K562 (cell line): ENCODE results near the gene GRB10. TPM values are rescaled to one million over a fixed set of nuclear protein-coding genes. Genes with fewer than 3 reads are reported as not detected.

Experiments used
- ATAC-seq: fragments of 200-7000 bp; cut with Tn5 transposase; 3 replicates; pipeline ENCODE4 v1.9.1; 2020; ENCODE audit warnings: moderate library complexity
- BruUV-seq: library from RNA; stranded (reverse); fragments of 400-500 nt; replicated peaks from 2 replicates; lab custom pipeline; 2021; lab: Mats Ljungman, UMichigan
- CTCF ChIA-PET: fragments of 300-600 bp; formaldehyde crosslinking; extraction: SDS; loops from one replicate; lab custom pipeline; 2021; ENCODE audit warnings: low intra/inter-chr PET ratio; lab: Yijun Ruan, JAX
- POLR2A ChIA-PET: fragments of 300-600, 350-650 bp; sonication (Branson Sonifier 250); formaldehyde crosslinking; extraction: SDS; loops from one replicate; lab custom pipeline; 2021; ENCODE audit warnings: antibody characterized with exemption, inconsistent platforms; lab: Yijun Ruan, JAX
- DNase-seq, 4 experiments: peaks; one replicate each; pipeline versions ENCODE4 v3.0.0 to v3.0.0-alpha.2; 2011 to 2018; ENCODE audit warnings: low spot score in 3 of 4, mixed read lengths in 3 of 4; ENCODE audit errors: extremely low read depth in 1 of 4
- FAIRE-seq: peaks from 2 replicates; lab custom pipeline; 2011; peaks lifted over from hg19 to GRCh38; lab: Jason Lieb, UNC
- H2AFZ ChIP-seq: 2 replicates; pipeline ENCODE4 v1.6.0; 2011; ENCODE audit warnings: low read depth, low read length, control low read depth, inconsistent platforms
- H3K27ac ChIP-seq: fragments of 200-600 bp; 3 replicates; pipeline ENCODE4 v1.8.0; 2011; ENCODE audit warnings: low read depth, mild to moderate bottlenecking, control low read depth, inconsistent platforms, low read length, moderate library complexity, mixed read lengths; ENCODE audit errors: extremely low read depth
- H3K27me3 ChIP-seq, 2 experiments: fragments of 300-600 bp in 1 of 2; 2 replicates in 1 of 2; 3 replicates in 1 of 2; pipeline versions ENCODE4 v1.6.0 to v1.8.0; 2011; ENCODE audit warnings: inconsistent platforms in 2 of 2, low read length in 2 of 2, mild to moderate bottlenecking in 1 of 2, mixed read lengths in 1 of 2, moderate library complexity in 1 of 2; ENCODE audit not compliant: control insufficient read depth in 2 of 2, insufficient read depth in 2 of 2
- H3K36me3 ChIP-seq: fragments of 300-600 bp; 3 replicates; pipeline ENCODE4 v1.8.0; 2011; ENCODE audit warnings: mild to moderate bottlenecking, low read length, inconsistent platforms; ENCODE audit not compliant: control insufficient read depth, insufficient read depth
- H3K4me1 ChIP-seq, 2 experiments: fragments of 200-600 bp in 1 of 2; replicated peaks in 1 of 2; 2 replicates in 1 of 2; 3 replicates in 1 of 2; pipeline versions ENCODE4 v1.5.1 to v1.8.0; 2011; ENCODE audit warnings: inconsistent platforms in 2 of 2, low read length in 2 of 2, mild to moderate bottlenecking in 1 of 2, mixed read lengths in 1 of 2, moderate library complexity in 1 of 2; ENCODE audit not compliant: control insufficient read depth in 2 of 2, insufficient read depth in 2 of 2
- H3K4me2 ChIP-seq: 2 replicates; pipeline ENCODE4 v1.6.1; 2011; ENCODE audit warnings: low read length, control low read depth, inconsistent platforms, mixed read lengths; ENCODE audit not compliant: insufficient read depth
- H3K4me3 ChIP-seq: fragments of 200-600 bp; sonication (generic), shearing (Covaris generic); 2 replicates; pipeline ENCODE4 v1.5.1; 2016; ENCODE audit warnings: control low read depth, inconsistent platforms
- H3K79me2 ChIP-seq: fragments of 200-600 bp; 3 replicates; pipeline ENCODE4 v1.8.0; 2011; ENCODE audit warnings: low read length, inconsistent platforms; ENCODE audit not compliant: control insufficient read depth, insufficient read depth
- H3K9ac ChIP-seq, 2 experiments: 2 replicates each; pipeline versions ENCODE4 v1.6.0 to v1.6.1; 2011; ENCODE audit warnings: low read depth in 2 of 2, low read length in 2 of 2, control low read depth in 1 of 2, inconsistent platforms in 1 of 2, mild to moderate bottlenecking in 1 of 2, mixed read lengths in 1 of 2; ENCODE audit not compliant: insufficient read depth in 1 of 2
- H3K9me1 ChIP-seq: one replicate; pipeline ENCODE4 v1.6.0; 2011; ENCODE audit warnings: inconsistent platforms, mild to moderate bottlenecking, low read length, moderate library complexity; ENCODE audit not compliant: control insufficient read depth, insufficient read depth
- H3K9me3 ChIP-seq: replicated peaks from 2 replicates; pipeline ENCODE4 v1.5.1; 2011; ENCODE audit warnings: low read depth, low read length, inconsistent platforms; ENCODE audit not compliant: control insufficient read depth, insufficient read depth
- H4K20me1 ChIP-seq: replicated peaks from 2 replicates; pipeline ENCODE4 v1.6.1; 2011; ENCODE audit warnings: low read length, inconsistent platforms, mixed read lengths; ENCODE audit not compliant: control insufficient read depth, insufficient read depth
- BCOR ChIP-seq: fragments of 450-650 bp; IDR thresholded peaks from 2 replicates; pipeline ENCODE4 v1.6.1; 2016
- BMI1 ChIP-seq: fragments of 150-350 bp; IDR thresholded peaks from 2 replicates; pipeline ENCODE4 v1.6.1; 2014; ENCODE audit warnings: low read length
- CHD2 ChIP-seq: IDR thresholded peaks from 2 replicates; pipeline ENCODE4 v1.6.1; 2011; ENCODE audit warnings: low read depth, low read length
- HNRNPUL1 ChIP-seq: fragments of 200-400 bp; formaldehyde crosslinking; IDR thresholded peaks from 2 replicates; pipeline ENCODE4 v1.6.1; 2017; ENCODE audit warnings: low read length
- NCOR1 ChIP-seq: fragments of 450-650 bp; IDR thresholded peaks from 2 replicates; pipeline ENCODE4 v1.6.1; 2016; ENCODE audit warnings: mild to moderate bottlenecking, moderate library complexity
- NONO ChIP-seq, 2 experiments: fragments of 200-400 bp in 1 of 2; fragments of 450-650 bp in 1 of 2; formaldehyde crosslinking in 1 of 2; IDR thresholded peaks; 2 replicates each; pipeline ENCODE4 v1.6.1; 2017; ENCODE audit warnings: low read depth in 2 of 2, mild to moderate bottlenecking in 2 of 2, moderate library complexity in 2 of 2, low read length in 1 of 2
- PML ChIP-seq: IDR thresholded peaks from 2 replicates; pipeline ENCODE4 v1.6.1; 2012; ENCODE audit warnings: low read length, inconsistent platforms
- POLR2AphosphoS5 ChIP-seq: IDR thresholded peaks from 2 replicates; pipeline ENCODE4 v1.6.1; 2011; ENCODE audit warnings: mild to moderate bottlenecking, low read depth, low read length, moderate library complexity; ENCODE audit not compliant: control insufficient read depth, insufficient read depth
- RBM25 ChIP-seq: fragments of 200-400 bp; formaldehyde crosslinking; IDR thresholded peaks from 2 replicates; pipeline ENCODE4 v1.6.1; 2018; ENCODE audit warnings: low read length, low read depth, moderate library complexity; ENCODE audit not compliant: severe bottlenecking
- RBM39 ChIP-seq: fragments of 200-400 bp; formaldehyde crosslinking; optimal IDR thresholded peaks from 2 replicates; pipeline ENCODE3; 2018; ENCODE audit warnings: low read depth, low read length
- SIN3B ChIP-seq: fragments of 450-650 bp; IDR thresholded peaks from 2 replicates; pipeline ENCODE4 v1.6.1; 2017; ENCODE audit warnings: low read depth, mild to moderate bottlenecking, moderate library complexity
- TEAD2 ChIP-seq: fragments of 450-650 bp; IDR thresholded peaks from 2 replicates; pipeline ENCODE4 v1.6.1; 2016; ENCODE audit warnings: missing genetic modification characterization, control low read depth, missing compliant biosample characterization
- U2AF1 ChIP-seq: fragments of 200-400 bp; formaldehyde crosslinking; optimal IDR thresholded peaks from 2 replicates; pipeline ENCODE3; 2017; ENCODE audit warnings: mild to moderate bottlenecking, low read depth, low read length, moderate library complexity
- ZKSCAN3 ChIP-seq: fragments of 250-450 bp; sonication (Bioruptor Pico); IDR thresholded peaks from 2 replicates; pipeline ENCODE4 v1.4.0; 2020
- ZNF586 ChIP-seq: fragments of 450-650 bp; formaldehyde crosslinking; conservative IDR thresholded peaks from 2 replicates; pipeline ENCODE4 v1.4.0; 2020; ENCODE audit warnings: mild to moderate bottlenecking, moderate library complexity
- ZNF699 ChIP-seq: fragments of 250-450 bp; sonication (Bioruptor Pico); IDR thresholded peaks from 2 replicates; pipeline ENCODE4 v1.8.0; 2021; ENCODE audit warnings: mild to moderate bottlenecking, moderate library complexity; ENCODE audit not compliant: insufficient replicate concordance
- WGBS: fragments of 100-300 bp; shearing (Covaris generic); methylation state at CpG from one replicate; pipeline ENCODE4 v1.1.6; 2016; ENCODE audit warnings: low coverage, mixed read lengths; ENCODE audit not compliant: insufficient coverage; ENCODE audit errors: missing lambda C conversion rate; 5-methylcytosine and 5-hydroxymethylcytosine counted together
- in situ Hi-C: fragments of 300-500 bp; cut with MboI; formaldehyde crosslinking; loops from 4 replicates; pipeline ENCODE4 v1.15.0; 2018; ENCODE audit warnings: inconsistent platforms, mixed read lengths
- intact Hi-C: fragments of 100-400 bp; cut with micrococcal nuclease; formaldehyde crosslinking; loops from 2 replicates; pipeline ENCODE4 v1.14.2; 2022
- polyA plus RNA-seq, 8 experiments: library from polyadenylated mRNA; depleted of rRNA in 4 of 8; stranded (reverse) in 5 of 8; unstranded in 3 of 8; fragments of >200 nt; fragmentation: Nextera tagmentation in 2 of 8; fragmentation: Illumina TruSeq in 1 of 8; extraction: Ambion mirVana in 2 of 8; extraction: Trizol in 1 of 8; gene quantifications; 2 replicates each; pipeline versions ENCODE4 v1.2.1 to v1.2.3, GENCODE V29; 2011 to 2014; ENCODE audit warnings: inconsistent platforms in 1 of 8, missing spikeins in 1 of 8
- total RNA-seq, 7 experiments: library from RNA; depleted of rRNA in 6 of 7; stranded (reverse); fragments of >200 nt in 6 of 7; fragmentation: Illumina TruSeq in 2 of 7; extraction: Trizol in 2 of 7; gene quantifications; 2 replicates each; pipeline versions ENCODE4 v1.2.1 to v1.2.3, GENCODE V29; 2011 to 2021; ENCODE audit warnings: low replicate concordance in 1 of 7
- TF ChIP-seq, protein P1 (sequence below): sonication (generic); formaldehyde crosslinking; IDR thresholded peaks from 2 replicates; pipeline ENCODE4 v1.8.0; 2022; ENCODE audit warnings: mild to moderate bottlenecking, missing genetic modification reagents, borderline replicate concordance
- TF ChIP-seq, protein P2 (sequence below), 3 experiments: fragments of 200-800 bp in 1 of 3; fragments of 250-450 bp in 1 of 3; fragments of 450-650 bp in 1 of 3; sonication (Bioruptor Pico) in 1 of 3; sonication (Bioruptor generic) in 1 of 3; formaldehyde crosslinking in 1 of 3; IDR thresholded peaks; 2 replicates each; pipeline versions ENCODE4 v1.6.1 to v1.8.0; 2016 to 2022; ENCODE audit warnings: mild to moderate bottlenecking in 2 of 3, missing genetic modification characterization in 2 of 3, missing compliant biosample characterization in 1 of 3, moderate library complexity in 1 of 3

GRB10 gene
- total and polyA plus RNA-seq, 9 of the 15 experiments (the other 6 are each of a cell fraction or from before 2014, with no cell fraction given) = 8.9 to 88.5 (median 40.7) TPM

DNA sequence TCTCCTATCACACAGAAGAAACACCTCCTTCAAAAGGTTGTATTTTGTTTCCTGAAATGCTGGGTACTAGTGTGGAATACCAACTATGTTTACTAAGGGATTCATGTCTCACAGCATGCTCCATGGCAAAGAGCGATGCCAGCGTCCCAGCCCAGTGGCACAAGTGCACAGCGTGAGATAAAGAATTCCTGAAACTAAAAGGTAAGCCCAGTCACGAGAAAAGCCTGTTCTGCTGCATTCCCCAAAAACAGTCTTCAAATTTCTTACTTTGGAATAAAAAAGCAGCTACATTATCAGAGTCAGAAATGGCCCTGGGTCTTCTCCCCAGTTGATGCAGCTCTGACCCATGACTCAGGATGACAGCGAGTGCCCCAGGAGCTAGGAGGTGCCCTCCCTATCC, 164.4 kb downstream of the GRB10 start:
- no peaks in the 10 kb centered on the region for H3K79me2 ChIP-seq
- H3K9me3 ChIP-seq = no peaks in the 10 kb centered on the region
- ChIA-PET CTCF (no interaction called here), POLR2A (interaction anchor here (0.5 kb wide), 1 partner anchor 30 kb away, joined by 3 read pairs; no protein-coding TSS in a partner anchor)
- DNase-seq (no peak), FAIRE-seq (no peak), ATAC-seq (no peak)
- 100% methylated on average over 5 of the region's 5 CpGs for whole genome bisulfite sequencing
- no peak overlapping the region for H3K9ac ChIP-seq
- H3K27me3 ChIP-seq = no peaks in the 10 kb centered on the region
- no peak overlapping the region for H2AFZ ChIP-seq
- H3K4me2 ChIP-seq = no peak overlapping the region
- H3K9me1 ChIP-seq = no peaks in the 10 kb centered on the region
- no peak overlapping the region for H3K4me3 ChIP-seq
- intact Hi-C loops (no loop called here), in situ Hi-C loops (no loop called here)
- peaks cover 3% of the 10 kb centered on the region; the same call in 1 of the 2 replicates for H4K20me1 ChIP-seq
- no TSS peak for BruUV-seq
- H3K4me1 ChIP-seq = no peaks in the 10 kb centered on the region
- H3K27ac ChIP-seq = no peak overlapping the region
- H3K36me3 ChIP-seq = peaks cover 67% of the 10 kb centered on the region; the same call in 2 of the 3 replicates
- TF ChIP-seq TEAD2 (tag) (no peak), BCOR (no peak), BMI1 (no peak), HNRNPUL1 (no peak), ZKSCAN3 (CRISPR knock-in tag) (no peak), NCOR1 (no peak), SIN3B (no peak), RBM39 (no peak), NONO (IDR thresholded peaks at IDR 0.05; ENCODE audit: low read depth in 2 of 2, low read length in 1 of 2) (no peak), ZNF699 (CRISPR knock-in tag) (no peak), POLR2AphosphoS5 (no peak), CHD2 (no peak), ZNF586 (no peak), U2AF1 (no peak), PML (no peak), RBM25 (no peak)
- TF ChIP-seq, protein P1, sequence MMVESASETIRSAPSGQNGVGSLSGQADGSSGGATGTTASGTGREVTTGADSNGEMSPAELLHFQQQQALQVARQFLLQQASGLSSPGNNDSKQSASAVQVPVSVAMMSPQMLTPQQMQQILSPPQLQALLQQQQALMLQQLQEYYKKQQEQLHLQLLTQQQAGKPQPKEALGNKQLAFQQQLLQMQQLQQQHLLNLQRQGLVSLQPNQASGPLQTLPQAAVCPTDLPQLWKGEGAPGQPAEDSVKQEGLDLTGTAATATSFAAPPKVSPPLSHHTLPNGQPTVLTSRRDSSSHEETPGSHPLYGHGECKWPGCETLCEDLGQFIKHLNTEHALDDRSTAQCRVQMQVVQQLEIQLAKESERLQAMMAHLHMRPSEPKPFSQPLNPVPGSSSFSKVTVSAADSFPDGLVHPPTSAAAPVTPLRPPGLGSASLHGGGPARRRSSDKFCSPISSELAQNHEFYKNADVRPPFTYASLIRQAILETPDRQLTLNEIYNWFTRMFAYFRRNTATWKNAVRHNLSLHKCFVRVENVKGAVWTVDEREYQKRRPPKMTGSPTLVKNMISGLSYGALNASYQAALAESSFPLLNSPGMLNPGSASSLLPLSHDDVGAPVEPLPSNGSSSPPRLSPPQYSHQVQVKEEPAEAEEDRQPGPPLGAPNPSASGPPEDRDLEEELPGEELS (CRISPR knock-in tag) = no peak
- TF ChIP-seq, protein P2, sequence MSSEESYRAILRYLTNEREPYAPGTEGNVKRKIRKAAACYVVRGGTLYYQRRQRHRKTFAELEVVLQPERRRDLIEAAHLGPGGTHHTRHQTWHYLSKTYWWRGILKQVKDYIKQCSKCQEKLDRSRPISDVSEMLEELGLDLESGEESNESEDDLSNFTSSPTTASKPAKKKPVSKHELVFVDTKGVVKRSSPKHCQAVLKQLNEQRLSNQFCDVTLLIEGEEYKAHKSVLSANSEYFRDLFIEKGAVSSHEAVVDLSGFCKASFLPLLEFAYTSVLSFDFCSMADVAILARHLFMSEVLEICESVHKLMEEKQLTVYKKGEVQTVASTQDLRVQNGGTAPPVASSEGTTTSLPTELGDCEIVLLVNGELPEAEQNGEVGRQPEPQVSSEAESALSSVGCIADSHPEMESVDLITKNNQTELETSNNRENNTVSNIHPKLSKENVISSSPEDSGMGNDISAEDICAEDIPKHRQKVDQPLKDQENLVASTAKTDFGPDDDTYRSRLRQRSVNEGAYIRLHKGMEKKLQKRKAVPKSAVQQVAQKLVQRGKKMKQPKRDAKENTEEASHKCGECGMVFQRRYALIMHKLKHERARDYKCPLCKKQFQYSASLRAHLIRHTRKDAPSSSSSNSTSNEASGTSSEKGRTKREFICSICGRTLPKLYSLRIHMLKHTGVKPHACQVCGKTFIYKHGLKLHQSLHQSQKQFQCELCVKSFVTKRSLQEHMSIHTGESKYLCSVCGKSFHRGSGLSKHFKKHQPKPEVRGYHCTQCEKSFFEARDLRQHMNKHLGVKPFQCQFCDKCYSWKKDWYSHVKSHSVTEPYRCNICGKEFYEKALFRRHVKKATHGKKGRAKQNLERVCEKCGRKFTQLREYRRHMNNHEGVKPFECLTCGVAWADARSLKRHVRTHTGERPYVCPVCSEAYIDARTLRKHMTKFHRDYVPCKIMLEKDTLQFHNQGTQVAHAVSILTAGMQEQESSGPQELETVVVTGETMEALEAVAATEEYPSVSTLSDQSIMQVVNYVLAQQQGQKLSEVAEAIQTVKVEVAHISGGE (CRISPR knock-in tag; IDR thresholded peaks at IDR 0.05) = no peak
